ENCODE data around the gene SPEN. TPM values are rescaled to one million over a fixed set of nuclear protein-coding genes. Genes with fewer than 3 reads are reported as not detected.
"Not testable (repeated sequence)": the region's sequence is repeated elsewhere in the genome, so short reads cannot be mapped to it uniquely, and the experiment has no call there.

SPEN gene
- total RNA-seq, 1 donor from 2014 or later: 123 TPM

GRCh38 chr1:15975805-15976680 is 128.5 kb downstream of the SPEN start, which contains the start of gene ZBTB17:
Gene ZBTB17, minus strand, starts transcription at chr1:15976101. Its CDS starts 27,606 bp downstream, at chr1:15948495.
- POLR2A ChIA-PET: interaction anchor here (0.5 to 4.7 kb wide), 24 partner anchors 10 to 451 kb away, joined by 3 to 282 read pairs (median 5); partner anchors contain the start of genes SPEN, SRARP and SZRD1
- H3K4me1 Mint-ChIP-seq: peaks cover 43% of the 10 kb centered on the region
- intact Hi-C loops (cut with micrococcal nuclease): loop anchor here (1.0 to 5.0 kb wide), 5 partner anchors 10 to 129 kb away; partner anchors contain the start of gene SPEN

GRCh38 chr1:15977947-15978346 is 130.4 kb downstream of the SPEN start:
- H3K27ac Mint-ChIP-seq; DNase-seq; POLR2A ChIA-PET; H3K27me3 Mint-ChIP-seq; CTCF ChIA-PET; ATAC-seq (ENCODE audit: low read depth); H3K4me3 Mint-ChIP-seq; H3K9me3 Mint-ChIP-seq: not testable (repeated sequence)
- peaks cover 10% of the 10 kb centered on the region for H3K36me3 Mint-ChIP-seq (ENCODE audit: low read depth)
- intact Hi-C loops (cut with micrococcal nuclease): loop anchor here (2.0 to 5.0 kb wide), 3 partner anchors 13 to 41 kb away; no protein-coding TSS in a partner anchor
- H3K4me1 Mint-ChIP-seq: peaks cover 30% of the 10 kb centered on the region

More at GRCh38 chr1:15975805-15976680, 128.5 kb downstream of the SPEN start, which contains the start of gene ZBTB17:
- DNase-seq (peak; percentile 95), ATAC-seq (ENCODE audit: low read depth) (peak; percentile 76)
- CTCF ChIA-PET: interaction anchor here (0.6 to 3.2 kb wide), 7 partner anchors 12 to 184 kb away, joined by 3 to 22 read pairs (median 7); no protein-coding TSS in a partner anchor
- Mint-ChIP-seq H3K4me3 (peak within 1 kb of the TSS; percentile 93), H3K36me3 (ENCODE audit: low read depth) (peaks cover 24% of the 10 kb centered on the region), H3K9me3 (no peaks in the 10 kb centered on the region), H3K27ac (peak within 1 kb of the TSS; percentile 96), H3K27me3 (no peaks in the 10 kb centered on the region)
- no peak for TF ChIP-seq CTCF (IDR thresholded peaks at IDR 0.05)

GRCh38 chr1:15981679-15982078 is 134.2 kb downstream of the SPEN start:
- POLR2A ChIA-PET: no interaction called here
- H3K9me3 Mint-ChIP-seq: no peaks in the 10 kb centered on the region

GRCh38 chr1:15983275-15983674 is 135.8 kb downstream of the SPEN start:
- no peaks in the 10 kb centered on the region for H3K4me1 Mint-ChIP-seq
- H3K9me3 Mint-ChIP-seq: no peaks in the 10 kb centered on the region
- intact Hi-C loops (cut with micrococcal nuclease): no loop called here
- no peak for TF ChIP-seq CTCF (IDR thresholded peaks at IDR 0.05)
- no peaks in the 10 kb centered on the region for H3K27me3 Mint-ChIP-seq
- ATAC-seq (ENCODE audit: low read depth) (no peak), DNase-seq (no peak)
- no peaks in the 10 kb centered on the region for H3K36me3 Mint-ChIP-seq (ENCODE audit: low read depth)
- no peak overlapping the region for H3K27ac Mint-ChIP-seq
- ChIA-PET CTCF (interaction anchor here (1.3 kb wide), 1 partner anchor 168 kb away, joined by 3 read pairs; no protein-coding TSS in a partner anchor), POLR2A (interaction anchor here (0.6 kb wide), 1 partner anchor 20 kb away, joined by 3 read pairs; no protein-coding TSS in a partner anchor)
- no peak overlapping the region for H3K4me3 Mint-ChIP-seq

More at GRCh38 chr1:15981679-15982078, 134.2 kb downstream of the SPEN start:
- H3K4me1 Mint-ChIP-seq: peaks cover 2% of the 10 kb centered on the region
- no peak overlapping the region for H3K27ac Mint-ChIP-seq
- intact Hi-C loops (cut with micrococcal nuclease): no loop called here
- no peak for ATAC-seq (ENCODE audit: low read depth)
- H3K36me3 Mint-ChIP-seq (ENCODE audit: low read depth): no peaks in the 10 kb centered on the region
- no peaks in the 10 kb centered on the region for H3K27me3 Mint-ChIP-seq
- no peak for TF ChIP-seq CTCF (IDR thresholded peaks at IDR 0.05)
- CTCF ChIA-PET: no interaction called here
- H3K4me3 Mint-ChIP-seq: no peak overlapping the region
- DNase-seq: no peak

- ChIA-PET CTCF (no interaction called here), POLR2A (interaction anchor here (0.6 to 2.1 kb wide), 4 partner anchors 10 to 528 kb away, joined by 3 to 10 read pairs (median 4); partner anchors contain the start of genes SRARP and ZBTB17)
- DNase-seq (no peak), ATAC-seq (ENCODE audit: low read depth) (no peak)
- Mint-ChIP-seq H3K4me1 (no peaks in the 10 kb centered on the region), H3K27me3 (no peaks in the 10 kb centered on the region), H3K4me3 (no peak overlapping the region), H3K9me3 (no peaks in the 10 kb centered on the region), H3K27ac (no peak overlapping the region), H3K36me3 (ENCODE audit: low read depth) (no peaks in the 10 kb centered on the region)
- no peak for TF ChIP-seq CTCF (IDR thresholded peaks at IDR 0.05)
- intact Hi-C loops (cut with micrococcal nuclease): no loop called here
These were observed 138.2 kb downstream of the SPEN start for GRCh38 chr1:15985611-15986297.
